GM12891 (cell line): ENCODE data around the gene KCP.
"Not testable (repeated sequence)": the region's sequence is repeated elsewhere in the genome, so short reads cannot be mapped to it uniquely, and the experiment has no call there.

Experiments used
- DNase-seq: peaks from one replicate; pipeline ENCODE4 v3.0.0; 2011; ENCODE audit warnings: low spot score; ENCODE audit not compliant: insufficient read length
- FAIRE-seq: peaks from 2 replicates; lab custom pipeline; 2011; peaks lifted over from hg19 to GRCh38; lab: Jason Lieb, UNC
- PAX5 ChIP-seq: IDR thresholded peaks from 2 replicates; pipeline ENCODE4 v1.6.1; 2011; ENCODE audit warnings: low read length, moderate library complexity, mild to moderate bottlenecking; ENCODE audit not compliant: insufficient read depth, severe bottlenecking
- POLR2A ChIP-seq: IDR thresholded peaks from 2 replicates; pipeline ENCODE4 v1.6.1; 2011; ENCODE audit warnings: low read depth, low read length, control low read depth
- POLR2AphosphoS5 ChIP-seq: IDR thresholded peaks from 2 replicates; pipeline ENCODE4 v1.6.1; 2011; ENCODE audit warnings: low read depth, low read length, control low read depth
- POU2F2 ChIP-seq: IDR thresholded peaks from 2 replicates; pipeline ENCODE4 v1.6.1; 2011; ENCODE audit warnings: low read depth, mild to moderate bottlenecking, control low read depth, low read length, moderate library complexity
- SPI1 ChIP-seq: IDR thresholded peaks from 2 replicates; pipeline ENCODE4 v1.6.1; 2011; ENCODE audit warnings: low read depth, low read length, control low read depth
- TAF1 ChIP-seq: IDR thresholded peaks from 2 replicates; pipeline ENCODE4 v1.6.1; 2011; ENCODE audit warnings: low read depth, low read length, control low read depth

KCP gene

DNA sequence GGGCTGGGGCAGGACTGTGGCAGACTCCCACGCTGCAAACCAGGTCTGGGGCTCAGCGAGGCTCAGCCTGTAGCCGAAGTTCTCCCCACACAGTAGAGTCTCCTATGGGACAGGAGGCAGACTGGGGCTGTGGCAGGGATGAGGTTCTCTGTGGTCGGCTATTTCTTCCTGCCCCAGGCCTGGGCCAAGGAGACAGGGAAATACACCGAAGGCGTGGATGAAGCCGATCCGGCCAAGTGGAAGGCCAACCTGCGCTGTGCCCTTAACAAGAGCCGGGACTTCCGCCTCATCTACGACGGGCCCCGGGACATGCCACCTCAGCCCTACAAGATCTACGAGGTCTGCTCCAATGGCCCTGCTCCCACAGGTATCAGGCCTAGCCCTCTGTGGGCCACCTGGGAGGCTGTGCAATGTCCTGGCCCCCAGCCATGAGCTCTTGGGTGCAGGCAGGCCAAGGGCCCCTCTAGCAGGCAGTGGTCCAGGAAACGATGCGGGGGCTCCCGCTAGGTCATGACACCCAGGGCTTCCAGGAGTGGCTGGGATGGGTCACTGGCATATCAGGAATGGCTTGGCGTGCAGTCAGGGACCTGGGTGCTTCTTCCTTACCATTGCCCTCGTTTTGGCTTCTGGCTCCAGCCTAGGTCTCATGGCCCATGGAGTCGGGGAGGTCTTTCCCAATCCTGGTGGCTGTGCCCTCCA lies 35.3 kb upstream of the KCP start:
- FAIRE-seq, result no peak

DNA sequence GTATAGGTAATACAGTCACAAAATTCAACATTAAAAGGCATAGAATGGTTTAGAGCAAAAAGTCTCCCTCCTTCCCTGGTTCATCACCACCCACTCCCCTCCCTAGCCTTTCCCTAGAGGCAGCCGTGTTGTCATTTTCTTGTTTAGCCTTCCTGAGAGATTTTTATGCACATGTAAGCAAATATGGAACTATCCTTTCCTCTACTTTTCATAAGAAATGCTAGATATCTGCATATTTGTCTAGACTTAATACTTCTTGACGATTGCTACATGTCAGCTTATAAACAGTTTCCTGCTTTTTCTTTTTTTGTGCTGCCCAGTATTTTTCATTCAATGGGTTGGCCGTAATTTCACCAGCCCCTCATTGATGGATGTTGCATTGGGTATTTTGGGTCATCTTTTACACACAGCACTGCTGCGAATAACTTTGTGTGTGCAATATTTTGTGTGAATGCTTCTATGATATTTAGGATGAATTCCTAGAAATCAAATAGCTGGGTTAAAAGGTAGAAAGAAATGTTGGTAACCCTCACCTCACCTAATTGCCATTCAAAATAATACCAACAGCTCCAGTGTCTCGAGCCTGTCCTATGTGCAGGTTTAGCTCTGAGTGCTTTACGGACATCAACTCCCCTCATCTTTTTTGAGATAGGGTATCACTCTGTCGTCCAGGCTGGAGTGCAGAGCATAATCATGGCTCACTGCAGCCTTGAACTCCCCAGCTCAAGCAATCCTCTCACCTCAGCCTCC lies 34.2 kb upstream of the KCP start:
- DNase-seq (no peak), FAIRE-seq (peak; percentile 13)
- TF ChIP-seq POLR2A (no peak), TAF1 (no peak), PAX5 (no peak), POLR2AphosphoS5 (no peak), SPI1 (no peak), POU2F2 (no peak)

More for the DNA sequence above, 35.3 kb upstream of the KCP start:
- no peak for DNase-seq
- no peak for TF ChIP-seq POLR2AphosphoS5
- no peak for TF ChIP-seq SPI1
- TF ChIP-seq POLR2A, result 0 out of 2 replicates have a peak, but pooled peaks have one; percentile 21
- TF ChIP-seq TAF1, result no peak

DNA sequence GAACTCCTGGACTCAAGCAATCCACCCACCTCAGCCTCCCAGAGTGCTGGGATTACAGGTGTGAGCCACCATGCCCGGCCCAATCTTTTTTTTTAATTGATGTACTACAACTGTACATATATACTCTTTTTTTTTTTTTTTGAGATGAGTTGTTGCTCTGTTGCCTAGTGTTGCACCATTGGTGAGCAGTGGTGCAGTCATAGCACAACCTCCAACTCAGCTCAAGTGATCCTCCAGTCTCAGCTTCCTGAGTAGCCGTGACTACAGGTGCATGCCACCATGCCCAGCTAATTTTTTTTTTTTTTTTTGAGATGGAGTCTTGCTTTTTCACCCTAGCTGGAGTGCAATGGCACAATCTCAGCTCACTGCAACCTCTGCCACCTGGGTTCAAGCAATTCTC lies 32.7 kb upstream of the KCP start:
- DNase-seq, FAIRE-seq: not testable (repeated sequence)

DNA sequence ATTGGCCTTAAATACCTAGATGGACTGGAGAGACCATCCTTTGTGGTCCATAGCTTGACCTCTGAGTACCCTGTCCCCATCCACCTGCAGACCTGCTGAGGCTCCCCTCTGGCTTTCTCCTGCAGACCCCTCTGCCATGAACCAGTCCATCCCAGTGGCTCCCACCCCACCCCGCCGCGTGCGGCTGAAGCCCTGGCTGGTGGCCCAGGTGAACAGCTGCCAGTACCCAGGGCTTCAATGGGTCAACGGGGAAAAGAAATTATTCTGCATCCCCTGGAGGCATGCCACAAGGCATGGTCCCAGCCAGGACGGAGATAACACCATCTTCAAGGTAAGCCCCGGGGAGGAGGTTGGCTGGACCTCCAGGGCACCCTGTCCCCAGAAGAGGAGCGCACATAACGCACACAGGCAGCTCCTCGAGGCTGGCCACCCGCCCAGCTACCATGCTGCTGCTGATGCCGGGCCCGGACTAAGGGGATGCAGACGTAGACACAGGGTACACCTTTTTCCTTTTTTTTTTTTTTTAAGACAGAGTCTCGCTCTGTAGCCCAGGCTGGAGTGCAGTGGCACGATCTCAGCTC lies 31.5 kb upstream of the KCP start:
- no peak for FAIRE-seq
- TF ChIP-seq POU2F2 (no peak), POLR2A (no peak), PAX5 (no peak), TAF1 (no peak), POLR2AphosphoS5 (no peak), SPI1 (no peak)
- DNase-seq, result no peak

DNA sequence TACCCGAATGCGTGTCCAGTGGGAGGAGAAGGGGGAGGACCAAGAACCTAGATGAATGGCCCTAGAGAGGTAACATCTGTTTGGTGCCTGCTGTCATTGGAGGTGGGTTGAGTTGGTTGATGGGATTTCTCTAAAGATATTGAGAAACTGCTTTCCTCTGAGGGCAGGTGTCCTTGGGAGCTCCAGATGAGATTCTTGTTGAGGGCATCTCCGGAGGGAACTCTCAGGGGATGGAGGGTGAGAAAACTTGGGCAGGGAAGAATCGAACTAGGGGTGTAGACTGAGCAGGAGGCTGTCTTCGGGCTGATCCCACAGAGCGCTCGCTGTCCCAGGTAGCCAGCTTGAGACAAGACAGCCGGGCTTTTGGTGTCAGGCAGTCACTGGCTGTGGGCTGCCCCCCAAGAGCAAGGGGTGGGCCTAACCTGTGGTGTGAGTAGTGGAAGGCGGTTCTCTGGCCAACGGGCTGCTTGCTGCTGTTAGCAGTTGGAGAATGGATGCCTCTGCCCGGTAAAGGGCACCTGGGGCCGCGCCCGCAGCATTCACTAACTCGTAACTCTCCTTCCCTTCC lies 30.9 kb upstream of the KCP start:
- no peak for DNase-seq
- TF ChIP-seq PAX5, result no peak
- TF ChIP-seq TAF1, result no peak
- no peak for TF ChIP-seq POU2F2
- TF ChIP-seq POLR2A, result no peak
- no peak for TF ChIP-seq POLR2AphosphoS5
- TF ChIP-seq SPI1, result no peak
- no peak for FAIRE-seq

DNA sequence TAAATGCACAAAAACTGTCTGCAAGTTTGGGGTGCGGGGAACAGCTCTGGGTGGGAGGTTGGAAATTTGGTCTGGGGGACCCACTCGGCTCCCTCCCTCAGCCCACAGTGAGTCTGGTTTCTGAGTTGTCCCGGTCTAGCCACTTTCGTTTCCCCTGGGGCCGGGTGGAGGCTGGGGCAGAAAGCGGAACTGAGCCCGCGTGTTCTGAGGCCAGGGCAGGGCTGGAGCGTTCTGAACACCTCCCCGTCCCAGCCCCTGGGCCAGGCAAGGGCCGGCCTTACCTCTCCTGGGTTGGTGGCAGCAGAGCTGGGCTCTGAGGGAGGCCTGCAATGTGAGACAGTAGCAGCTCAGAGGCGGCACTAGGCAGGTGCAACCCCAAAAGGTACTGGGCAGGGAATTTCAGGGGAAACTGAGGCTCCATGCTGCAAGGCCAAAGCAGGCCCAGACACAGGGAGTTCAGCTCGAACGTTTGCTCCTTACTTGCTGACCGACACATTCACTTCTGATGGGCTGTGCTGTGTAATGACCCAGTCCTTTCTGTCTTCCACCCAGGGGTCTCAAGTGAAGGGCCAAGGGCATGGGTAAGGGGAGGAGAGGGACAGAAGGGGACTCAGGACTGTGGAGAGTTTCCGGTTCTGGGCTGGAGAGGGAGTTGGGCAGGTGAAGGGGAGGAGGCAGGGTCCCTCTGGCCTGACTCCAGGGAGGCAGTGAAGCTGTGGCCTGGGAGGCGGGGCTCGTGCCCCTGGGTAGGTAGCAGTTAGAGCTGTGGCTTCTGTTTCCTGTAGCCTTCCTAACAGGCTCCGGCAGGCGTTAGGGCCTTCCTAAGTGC lies 30.2 kb upstream of the KCP start:
- peak; percentile 95 for FAIRE-seq
- DNase-seq, result peak; percentile 84
- TF ChIP-seq PAX5 (peak; percentile 85), TAF1 (peak; percentile 66; the same call in 1 of the 2 replicates), POU2F2 (peak; percentile 40; the same call in 1 of the 2 replicates), POLR2A (no peak), POLR2AphosphoS5 (0 out of 2 replicates have a peak, but pooled peaks have one; percentile 45), SPI1 (peak; percentile 99)

DNA sequence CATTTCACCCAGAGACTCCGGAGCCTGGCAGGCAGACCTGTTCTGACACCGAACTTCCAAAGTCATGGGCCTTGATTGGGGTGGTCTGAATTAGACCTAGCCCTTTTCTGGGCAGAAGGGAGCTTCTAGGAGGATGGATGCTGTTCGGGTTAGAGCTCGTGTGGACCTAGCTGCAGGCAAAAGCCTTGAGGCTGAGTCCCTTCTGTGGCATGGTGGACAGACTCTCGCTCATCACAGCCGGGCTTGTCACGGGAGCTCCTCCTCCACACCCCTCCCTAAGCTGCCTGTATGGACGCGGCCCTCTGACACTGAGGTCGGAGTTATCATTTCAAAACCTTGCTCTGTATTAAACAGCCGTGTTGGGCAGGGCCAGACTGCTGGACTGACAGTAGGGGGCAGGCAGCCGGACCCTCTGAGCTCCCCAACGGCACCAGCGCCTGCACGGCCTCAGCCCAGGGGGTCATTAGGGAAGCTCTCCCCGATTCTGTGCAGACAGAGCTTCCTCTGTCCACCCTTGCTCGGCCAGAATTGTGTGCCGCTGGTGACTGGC lies 29.4 kb upstream of the KCP start:
- no peak for FAIRE-seq
- TF ChIP-seq PAX5, result no peak
- TF ChIP-seq SPI1, result no peak
- TF ChIP-seq POLR2A, result peak; percentile 73
- peak; percentile 33; the same call in 1 of the 2 replicates for TF ChIP-seq TAF1
- no peak; the same call in none of the 2 replicates for TF ChIP-seq POU2F2
- DNase-seq, result no peak

DNA sequence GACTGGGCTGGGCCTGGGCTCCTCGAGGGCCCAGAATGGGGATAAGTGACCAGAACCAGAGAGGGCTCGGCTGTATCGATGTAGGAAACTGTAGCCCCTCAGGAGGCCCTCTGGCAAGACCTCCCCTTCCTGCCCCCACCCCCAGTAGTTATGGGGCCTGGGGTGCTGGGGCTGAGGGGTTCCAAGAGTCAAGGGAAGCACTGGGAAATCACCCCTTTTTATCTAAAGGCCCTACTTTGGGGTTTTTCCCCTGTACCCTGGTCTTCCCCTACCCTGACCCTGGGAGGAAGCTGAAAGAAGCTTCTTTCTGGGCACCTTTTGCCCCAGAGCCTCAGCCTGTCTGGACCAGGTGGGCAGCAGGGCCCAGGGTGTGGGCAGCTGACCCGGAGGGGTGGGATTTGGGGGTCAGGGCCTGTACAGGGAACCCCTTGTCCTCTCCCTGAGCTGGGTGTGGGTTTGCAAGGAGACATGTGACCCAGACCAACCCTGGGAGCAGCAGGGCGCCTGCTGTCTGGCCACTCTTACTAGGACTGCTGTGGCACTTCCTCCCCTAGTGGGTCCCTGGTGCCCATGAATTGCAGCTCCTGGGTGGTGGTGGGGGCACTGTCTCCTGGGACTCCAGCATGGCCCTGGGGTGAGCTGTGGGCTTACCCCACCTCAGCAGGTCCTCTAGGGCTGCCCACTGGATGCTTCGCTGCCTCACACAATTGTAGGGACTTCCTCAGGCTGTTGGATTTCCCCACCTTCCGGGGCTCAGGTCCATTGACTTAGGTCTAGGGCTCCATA lies 28.8 kb upstream of the KCP start:
- FAIRE-seq, result no peak
- no peak for DNase-seq
- TF ChIP-seq POLR2AphosphoS5 (peak; percentile 68), SPI1 (peak; percentile 55), TAF1 (peak; percentile 32; the same call in 1 of the 2 replicates), POU2F2 (no peak), POLR2A (no peak; the same call in 1 of the 2 replicates), PAX5 (peak; percentile 15)
